Measurements from ENCODE around the gene ATN1.

Gene ATN1

GRCh38 chr12:6959805-6960592 is 32.2 kb downstream of the ATN1 start:
- DNase-seq = no peak

- DNase-seq = peak; percentile 56 to 67
These were observed 33.0 kb downstream of the ATN1 start for GRCh38 chr12:6960593-6961277.

GRCh38 chr12:6961278-6961694 is 33.5 kb downstream of the ATN1 start:
- DNase-seq = peak; percentile 96

- DNase-seq = peak in 1 of 2 experiments; percentile 81
These were observed 34.0 kb downstream of the ATN1 start for GRCh38 chr12:6961695-6962284.

- DNase-seq = peak in 1 of 2 experiments; percentile 19
These were observed 34.7 kb downstream of the ATN1 start for GRCh38 chr12:6962285-6963015.

GRCh38 chr12:6963016-6963731 is 35.4 kb downstream of the ATN1 start:
- no peak for DNase-seq

- no peak for DNase-seq
These were observed 36.1 kb downstream of the ATN1 start for GRCh38 chr12:6963791-6964413.

- DNase-seq = no peak
These were observed 36.9 kb downstream of the ATN1 start for GRCh38 chr12:6964605-6965025.

GRCh38 chr12:6965026-6965661 is 37.4 kb downstream of the ATN1 start:
- peak; percentile 88 to 90 for DNase-seq

- DNase-seq = peak in 1 of 2 experiments; percentile 28
These were observed 38.0 kb downstream of the ATN1 start for GRCh38 chr12:6965714-6966113.

- DNase-seq = peak in 1 of 2 experiments; percentile 24
These were observed 38.6 kb downstream of the ATN1 start for GRCh38 chr12:6966351-6966750.

- no peak for DNase-seq
These were observed 39.9 kb downstream of the ATN1 start for GRCh38 chr12:6967651-6968100.

- DNase-seq = no peak
These were observed 40.7 kb downstream of the ATN1 start for GRCh38 chr12:6968426-6968825.

- DNase-seq = no peak
These were observed 42.4 kb downstream of the ATN1 start for GRCh38 chr12:6970096-6970527.

- no peak for DNase-seq
These were observed 46.4 kb downstream of the ATN1 start for GRCh38 chr12:6974180-6974579.

- no peak for DNase-seq
These were observed 47.7 kb downstream of the ATN1 start for GRCh38 chr12:6975297-6976032.

- DNase-seq = no peak
These were observed 49.9 kb downstream of the ATN1 start for GRCh38 chr12:6977653-6978052.

- DNase-seq = peak in 1 of 2 experiments; percentile 21
These were observed 50.4 kb downstream of the ATN1 start for GRCh38 chr12:6978188-6978587.

GRCh38 chr12:6978611-6979011 is 50.9 kb downstream of the ATN1 start:
- DNase-seq = no peak

GRCh38 chr12:6979021-6979420 is 51.3 kb downstream of the ATN1 start:
- no peak for DNase-seq

GRCh38 chr12:6979453-6979852 is 51.7 kb downstream of the ATN1 start:
- no peak for DNase-seq
